Neural cell (in vitro differentiated cells): ENCODE measurements around the gene GALNT2. TPM values are rescaled to one million over a fixed set of nuclear protein-coding genes. Genes with fewer than 3 reads are reported as not detected.

ENCODE experiments used
- H2AFZ ChIP-seq: fragments of 200-600, 300-800 bp; sonication (generic), shearing (Covaris generic); 2 replicates; pipeline ENCODE4 v1.6.0; 2014; ENCODE audit warnings: low read depth, mild to moderate bottlenecking, antibody characterized with exemption, low read length, moderate library complexity
- H3F3A ChIP-seq: fragments of 200-600 bp; shearing (Covaris generic); 2 replicates; pipeline ENCODE4 v1.6.1; 2016; ENCODE audit warnings: mild to moderate bottlenecking, moderate library complexity, mixed read lengths, antibody characterized with exemption, low read length; ENCODE audit not compliant: insufficient read depth, poor library complexity, severe bottlenecking
- H3K27ac ChIP-seq: fragments of 200-600, 300-800 bp; sonication (generic), shearing (Covaris generic); 2 replicates; pipeline ENCODE4 v1.5.1; 2014; ENCODE audit warnings: mild to moderate bottlenecking, low read length, moderate library complexity
- H3K27me3 ChIP-seq: fragments of 300-800, 200-600 bp; sonication (generic), shearing (Covaris generic); 2 replicates; pipeline ENCODE4 v1.6.0; 2014; ENCODE audit warnings: mild to moderate bottlenecking, low read depth, low read length, moderate library complexity; ENCODE audit not compliant: insufficient read depth
- H3K36me3 ChIP-seq: fragments of 300-800, 200-600 bp; sonication (generic), shearing (Covaris generic); 2 replicates; pipeline ENCODE4 v1.5.1; 2014; ENCODE audit warnings: mild to moderate bottlenecking, antibody characterized with exemption, low read length, moderate library complexity; ENCODE audit not compliant: insufficient read depth
- H3K4me2 ChIP-seq: fragments of 300-800, 200-600 bp; sonication (generic), shearing (Covaris generic); 2 replicates; pipeline ENCODE4 v1.6.0; 2014; ENCODE audit warnings: mild to moderate bottlenecking, low read length
- H3K4me3 ChIP-seq: fragments of 300-800, 200-600 bp; sonication (generic), shearing (Covaris generic); 2 replicates; pipeline ENCODE4 v1.5.1; 2014; ENCODE audit warnings: mild to moderate bottlenecking, low read length, moderate library complexity
- H3K79me2 ChIP-seq: fragments of 200-600 bp; shearing (Covaris generic); replicated peaks from 2 replicates; pipeline ENCODE4 v1.6.0; 2014; ENCODE audit warnings: mild to moderate bottlenecking, low read length, moderate library complexity; ENCODE audit not compliant: insufficient read depth
- H3K9ac ChIP-seq: fragments of 300-800, 200-600 bp; sonication (generic), shearing (Covaris generic); 2 replicates; pipeline ENCODE4 v1.6.1; 2016; ENCODE audit warnings: mild to moderate bottlenecking, low read length, mixed read lengths
- H3K9me2 ChIP-seq: fragments of 200-600 bp; shearing (Covaris generic); 2 replicates; pipeline ENCODE4 v1.6.1; 2016; ENCODE audit warnings: mild to moderate bottlenecking, low read length, mixed read lengths; ENCODE audit not compliant: insufficient read depth
- H3K9me3 ChIP-seq: fragments of 200-600, 300-800 bp; sonication (generic), shearing (Covaris generic); 2 replicates; pipeline ENCODE4 v1.6.1; 2016; ENCODE audit warnings: mild to moderate bottlenecking, mixed run types, low read length, moderate library complexity, mixed read lengths
- H4K20me1 ChIP-seq: fragments of 200-600 bp; shearing (Covaris generic); 2 replicates; pipeline ENCODE4 v1.6.1; 2016; ENCODE audit warnings: mild to moderate bottlenecking, mixed run types; ENCODE audit not compliant: insufficient read depth
- CTCF ChIP-seq: fragments of 450-650 bp; IDR thresholded peaks from 2 replicates; pipeline ENCODE4 v1.5.1; 2014; ENCODE audit warnings: antibody characterized with exemption, mild to moderate bottlenecking, moderate library complexity; ENCODE audit not compliant: poor library complexity, severe bottlenecking
- EP300 ChIP-seq: fragments of 450-650 bp; conservative IDR thresholded peaks from 2 replicates; pipeline ENCODE4 v1.6.1; 2014; ENCODE audit warnings: antibody characterized with exemption, mild to moderate bottlenecking, moderate library complexity; ENCODE audit not compliant: poor library complexity, severe bottlenecking
- EZH2 ChIP-seq: fragments of 200-600, 300-800 bp; shearing (Covaris generic), sonication (generic); IDR thresholded peaks from 2 replicates; pipeline ENCODE4 v1.6.1; 2014; ENCODE audit warnings: antibody characterized with exemption, low read length, borderline replicate concordance, mild to moderate bottlenecking; ENCODE audit not compliant: insufficient read depth, poor library complexity, severe bottlenecking
- MXI1 ChIP-seq: fragments of 450-650 bp; conservative IDR thresholded peaks from 2 replicates; pipeline ENCODE4 v1.6.1; 2014; ENCODE audit warnings: antibody characterized with exemption, mild to moderate bottlenecking; ENCODE audit not compliant: poor library complexity, severe bottlenecking
- POLR2AphosphoS5 ChIP-seq: IDR thresholded peaks from 2 replicates; pipeline ENCODE4 v1.6.1; 2012
- RAD21 ChIP-seq: fragments of 450-650 bp; conservative IDR thresholded peaks from 2 replicates; pipeline ENCODE4 v1.6.1; 2014; ENCODE audit warnings: antibody characterized with exemption, mild to moderate bottlenecking, moderate library complexity
- REST ChIP-seq: IDR thresholded peaks from 2 replicates; pipeline ENCODE4 v1.6.1; 2012; ENCODE audit warnings: borderline replicate concordance
- SMC3 ChIP-seq: fragments of 450-650 bp; conservative IDR thresholded peaks from 2 replicates; pipeline ENCODE4 v1.6.1; 2014; ENCODE audit warnings: antibody characterized with exemption, mild to moderate bottlenecking, moderate library complexity; ENCODE audit not compliant: poor library complexity
- TAF1 ChIP-seq: IDR thresholded peaks from 2 replicates; pipeline ENCODE4 v1.6.1; 2012; ENCODE audit warnings: low read depth
- polyA plus RNA-seq: library from polyadenylated mRNA; depleted of rRNA; stranded (reverse); fragments of >200 nt; gene quantifications from 2 replicates; pipeline ENCODE4 v1.2.3, GENCODE V29; 2014

Gene GALNT2
- polyA plus RNA-seq, 1 donor from 2014 or later, result 38.8 TPM

- no peaks in the 10 kb centered on the region for H3K27me3 ChIP-seq
- H4K20me1 ChIP-seq, result no peaks in the 10 kb centered on the region
- no peaks in the 10 kb centered on the region for H3K9me3 ChIP-seq
- peaks cover 59% of the 10 kb centered on the region for H3K79me2 ChIP-seq
- no peak overlapping the region for H3K27ac ChIP-seq
- H3K4me2 ChIP-seq, result no peak overlapping the region
- no peaks in the 10 kb centered on the region for H3F3A ChIP-seq
- TF ChIP-seq CTCF, result no peak
- no peak for TF ChIP-seq MXI1
- TF ChIP-seq TAF1, result no peak
- TF ChIP-seq EP300, result no peak
- TF ChIP-seq RAD21, result no peak
- TF ChIP-seq POLR2AphosphoS5, result no peak
- no peak for TF ChIP-seq SMC3
- no peak for TF ChIP-seq EZH2
- H3K9ac ChIP-seq, result no peak overlapping the region
- no peaks in the 10 kb centered on the region for H3K9me2 ChIP-seq
- H3K4me3 ChIP-seq, result no peak overlapping the region
- no peak overlapping the region for H2AFZ ChIP-seq
- H3K36me3 ChIP-seq, result peaks cover 6% of the 10 kb centered on the region
These were observed 20.1 kb downstream of the GALNT2 start for GRCh38 chr1:230087028-230087716.

DNA sequence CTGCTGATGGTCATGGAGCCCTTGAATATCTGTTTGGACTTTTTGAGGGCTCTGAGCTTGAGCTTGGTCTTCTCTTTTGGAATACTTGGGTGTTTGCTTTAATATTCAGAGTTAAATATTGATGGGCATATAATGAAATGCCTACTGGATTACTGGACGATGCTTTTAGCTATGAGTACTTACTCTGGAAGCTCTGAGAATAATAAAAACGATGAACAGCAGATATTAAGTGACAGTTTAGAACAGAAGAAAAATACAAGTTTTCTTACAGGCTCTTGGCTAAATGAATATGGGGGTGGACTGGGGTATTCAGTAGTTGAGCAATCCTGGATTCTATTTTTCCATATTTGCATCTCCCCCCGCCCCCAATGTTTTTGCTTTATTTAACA lies 20.7 kb downstream of the GALNT2 start:
- no peak overlapping the region for H3K9ac ChIP-seq
- no peak overlapping the region for H3K4me3 ChIP-seq
- no peaks in the 10 kb centered on the region for H3K9me2 ChIP-seq
- no peaks in the 10 kb centered on the region for H3K9me3 ChIP-seq
- H3K79me2 ChIP-seq, result peaks cover 60% of the 10 kb centered on the region
- H3K27ac ChIP-seq, result no peak overlapping the region
- TF ChIP-seq REST, result no peak
- H4K20me1 ChIP-seq, result no peaks in the 10 kb centered on the region
- H3F3A ChIP-seq, result no peaks in the 10 kb centered on the region
- H3K36me3 ChIP-seq, result peaks cover 6% of the 10 kb centered on the region
- H2AFZ ChIP-seq, result no peak overlapping the region
- no peaks in the 10 kb centered on the region for H3K27me3 ChIP-seq
- no peak overlapping the region for H3K4me2 ChIP-seq

- Histone ChIP-seq H3K79me2 (peaks cover 46% of the 10 kb centered on the region), H3K9ac (no peak overlapping the region)
These were observed 23.2 kb downstream of the GALNT2 start for GRCh38 chr1:230090194-230090711.

More at GRCh38 chr1:230090194-230090711, 23.2 kb downstream of the GALNT2 start:
- H3K9me3 ChIP-seq, result no peaks in the 10 kb centered on the region
- peaks cover 6% of the 10 kb centered on the region for H3K36me3 ChIP-seq
- no peaks in the 10 kb centered on the region for H3K27me3 ChIP-seq
- no peaks in the 10 kb centered on the region for H3K9me2 ChIP-seq
- no peak overlapping the region for H3K27ac ChIP-seq
- no peak overlapping the region for H3K4me2 ChIP-seq
- TF ChIP-seq RAD21 (no peak), SMC3 (no peak), REST (no peak), MXI1 (no peak)
- no peak overlapping the region for H3K4me3 ChIP-seq
- H4K20me1 ChIP-seq, result no peaks in the 10 kb centered on the region
- H3F3A ChIP-seq, result no peaks in the 10 kb centered on the region
- H2AFZ ChIP-seq, result no peak overlapping the region
